Urinary bladder (tissue), 4 donors: ENCODE results near the gene NNT. TPM values are rescaled to one million over a fixed set of nuclear protein-coding genes. Genes with fewer than 3 reads are reported as not detected.
A peak's percentile ranks its signal among the peaks of the same experiment; 100 is the strongest.
"Not testable (repeated sequence)": the region's sequence is repeated elsewhere in the genome, so short reads cannot be mapped to it uniquely, and the experiment has no call there.

Source experiments
- DNase-seq: peaks from one replicate; pipeline ENCODE4 v3.0.0-alpha.2; 2015; ENCODE audit errors: extremely low spot score
- H3K27ac ChIP-seq: one replicate; pipeline ENCODE4 v1.5.1; 2013; ENCODE audit warnings: low read depth, mild to moderate bottlenecking, moderate library complexity
- H3K36me3 ChIP-seq: one replicate; pipeline ENCODE4 v1.6.1; 2013; ENCODE audit warnings: mild to moderate bottlenecking, moderate library complexity; ENCODE audit not compliant: insufficient read depth
- H3K4me1 ChIP-seq: one replicate; pipeline ENCODE4 v1.6.1; 2013; ENCODE audit warnings: mild to moderate bottlenecking, moderate library complexity; ENCODE audit not compliant: insufficient read depth
- H3K4me3 ChIP-seq: one replicate; pipeline ENCODE4 v1.5.1; 2013; ENCODE audit warnings: low read depth, low read length
- WGBS: extraction: QIAGEN DNeasy Blood & Tissue Kit; methylation state at CpG from one replicate; pipeline ENCODE4 v1.1.7; 2013; 5-methylcytosine and 5-hydroxymethylcytosine counted together
- polyA plus RNA-seq: library from polyadenylated mRNA; stranded (reverse); fragments of 200-250 nt; gene quantifications from one replicate; pipeline ENCODE4 v1.2.3, GENCODE V29; 2013
- total RNA-seq: library from RNA; depleted of rRNA; stranded (reverse); fragments of >200 nt; gene quantifications from one replicate; pipeline ENCODE4 v1.2.3, GENCODE V29; 2014
- donor health status: healthy with polysubstance abuse.
- donor health status: healthy.

The NNT gene
- total and polyA plus RNA-seq, 2 donors: 34.6 to 118 TPM

GRCh38 chr5:43700601-43701000 lies 97.6 kb downstream of the NNT start:
- H3K36me3 ChIP-seq: no peaks in the 10 kb centered on the region
- H3K4me1 ChIP-seq: no peaks in the 10 kb centered on the region
- peak; percentile 14 for DNase-seq
- no peak overlapping the region for H3K4me3 ChIP-seq
- no peak overlapping the region for H3K27ac ChIP-seq
- 61% methylated on average over 2 of the region's 2 CpGs for WGBS

GRCh38 chr5:43701227-43701626 lies 98.2 kb downstream of the NNT start:
- no peaks in the 10 kb centered on the region for H3K4me1 ChIP-seq
- no peak overlapping the region for H3K27ac ChIP-seq
- DNase-seq: no peak
- 96% methylated on average over 3 of the region's 3 CpGs for WGBS
- H3K36me3 ChIP-seq: no peaks in the 10 kb centered on the region
- H3K4me3 ChIP-seq: no peak overlapping the region

GRCh38 chr5:43702293-43702692 lies 99.3 kb downstream of the NNT start:
- Histone ChIP-seq H3K4me3 (no peak overlapping the region), H3K36me3 (no peaks in the 10 kb centered on the region), H3K27ac (no peak overlapping the region), H3K4me1 (no peaks in the 10 kb centered on the region)
- no peak for DNase-seq
- WGBS: 97% methylated on average over 2 of the region's 2 CpGs

- no peaks in the 10 kb centered on the region for H3K4me1 ChIP-seq
- DNase-seq: no peak
- 61% methylated on average over 3 of the region's 3 CpGs for WGBS
- no peak overlapping the region for H3K27ac ChIP-seq
- H3K4me3 ChIP-seq: no peak overlapping the region
- H3K36me3 ChIP-seq: no peaks in the 10 kb centered on the region
These were observed 99.8 kb downstream of the NNT start for GRCh38 chr5:43702815-43703214.

- DNase-seq: no peak
- H3K4me1 ChIP-seq: no peaks in the 10 kb centered on the region
- no peaks in the 10 kb centered on the region for H3K36me3 ChIP-seq
- H3K4me3 ChIP-seq: no peak overlapping the region
- H3K27ac ChIP-seq: no peak overlapping the region
- WGBS: 96% methylated on average over 4 of the region's 4 CpGs
These were observed 101.3 kb downstream of the NNT start for GRCh38 chr5:43704243-43704642.

- H3K4me3 ChIP-seq, H3K27ac ChIP-seq, H3K4me1 ChIP-seq, H3K36me3 ChIP-seq, DNase-seq: not testable (repeated sequence)
- 91% methylated on average over 1 of the region's 1 CpG for WGBS
These were observed 103.6 kb downstream of the NNT start for GRCh38 chr5:43706576-43706975.

GRCh38 chr5:43711496-43711895 lies 108.5 kb downstream of the NNT start:
- H3K4me1 ChIP-seq: no peaks in the 10 kb centered on the region
- H3K4me3 ChIP-seq: no peak overlapping the region
- no peak for DNase-seq
- no peaks in the 10 kb centered on the region for H3K36me3 ChIP-seq
- no peak overlapping the region for H3K27ac ChIP-seq
- WGBS: 85% methylated on average over 6 of the region's 6 CpGs

GRCh38 chr5:43712081-43712480 lies 109.1 kb downstream of the NNT start:
- 98% methylated on average over 3 of the region's 3 CpGs for WGBS
- DNase-seq: no peak
- Histone ChIP-seq H3K27ac (no peak overlapping the region), H3K4me1 (no peaks in the 10 kb centered on the region), H3K36me3 (no peaks in the 10 kb centered on the region), H3K4me3 (no peak overlapping the region)

GRCh38 chr5:43719783-43720182 lies 116.8 kb downstream of the NNT start:
- H3K36me3 ChIP-seq, H3K4me3 ChIP-seq, H3K4me1 ChIP-seq, H3K27ac ChIP-seq, DNase-seq: not testable (repeated sequence)
- 96% methylated on average over 2 of the region's 3 CpGs for WGBS

- no peaks in the 10 kb centered on the region for H3K4me1 ChIP-seq
- H3K36me3 ChIP-seq: no peaks in the 10 kb centered on the region
- H3K4me3 ChIP-seq: no peak overlapping the region
- no peak for DNase-seq
- 80% methylated on average over 3 of the region's 3 CpGs for WGBS
- H3K27ac ChIP-seq: no peak overlapping the region
These were observed 125.6 kb downstream of the NNT start for GRCh38 chr5:43728581-43728980.

GRCh38 chr5:43729846-43730478 lies 127.0 kb downstream of the NNT start:
- peak; percentile 7 for DNase-seq
- Histone ChIP-seq H3K4me1 (no peaks in the 10 kb centered on the region), H3K27ac (no peak overlapping the region), H3K36me3 (no peaks in the 10 kb centered on the region), H3K4me3 (no peak overlapping the region)
- 38% methylated on average over 2 of the region's 2 CpGs for WGBS

- 54% methylated on average over 2 of the region's 2 CpGs for WGBS
These were observed 127.9 kb downstream of the NNT start for GRCh38 chr5:43730832-43731342.

GRCh38 chr5:43731573-43731972 lies 128.6 kb downstream of the NNT start:
- Histone ChIP-seq H3K4me3 (no peak overlapping the region), H3K4me1 (no peaks in the 10 kb centered on the region)
- WGBS: 93% methylated on average over 1 of the region's 1 CpG

More at GRCh38 chr5:43730832-43731342, 127.9 kb downstream of the NNT start:
- H3K36me3 ChIP-seq: no peaks in the 10 kb centered on the region
- H3K27ac ChIP-seq: no peak overlapping the region
- no peaks in the 10 kb centered on the region for H3K4me1 ChIP-seq
- no peak overlapping the region for H3K4me3 ChIP-seq
- no peak for DNase-seq

GRCh38 chr5:43745923-43746548 lies 143.1 kb downstream of the NNT start:
- H3K4me3 ChIP-seq, H3K4me1 ChIP-seq, DNase-seq, H3K27ac ChIP-seq, H3K36me3 ChIP-seq: not testable (repeated sequence)
- 95% methylated on average over 32 of the region's 32 CpGs for WGBS

More at GRCh38 chr5:43731573-43731972, 128.6 kb downstream of the NNT start:
- H3K27ac ChIP-seq: no peak overlapping the region
- H3K36me3 ChIP-seq: no peaks in the 10 kb centered on the region
- no peak for DNase-seq
